ELR (cell line): Measurements from ENCODE around the gene ALKBH2.

Experiments
- DNase-seq: peaks from one replicate; pipeline ENCODE4 v3.0.0-alpha.2; 2015; ENCODE audit warnings: low read depth

ALKBH2 gene

GRCh38 chr12:109093022-109093918 lies at the start of gene ALKBH2:
TSS of gene ALKBH2 (minus strand) at chr12:109093472. CDS start at chr12:109092786, 686 bp downstream.
- DNase-seq, result peak; percentile 92

- no peak for DNase-seq
These were observed 47.3 kb upstream of the ALKBH2 start for GRCh38 chr12:109140560-109140959.

- no peak for DNase-seq
These were observed 46.5 kb upstream of the ALKBH2 start for GRCh38 chr12:109139791-109140190.

GRCh38 chr12:109139360-109139759 lies 46.1 kb upstream of the ALKBH2 start:
- DNase-seq, result no peak

GRCh38 chr12:109137055-109137454 lies 43.8 kb upstream of the ALKBH2 start:
- DNase-seq, result no peak

GRCh38 chr12:109134186-109134917 lies 41.1 kb upstream of the ALKBH2 start:
- DNase-seq, result peak; percentile 50

GRCh38 chr12:109131154-109132050 lies 38.1 kb upstream of the ALKBH2 start:
- no peak for DNase-seq

GRCh38 chr12:109130297-109131153 lies 37.3 kb upstream of the ALKBH2 start:
- no peak for DNase-seq

GRCh38 chr12:109127533-109128242 lies 34.4 kb upstream of the ALKBH2 start:
- no peak for DNase-seq

- no peak for DNase-seq
These were observed 33.5 kb upstream of the ALKBH2 start for GRCh38 chr12:109126784-109127183.

GRCh38 chr12:109125791-109126190 lies 32.5 kb upstream of the ALKBH2 start:
- DNase-seq, result no peak

- no peak for DNase-seq
These were observed 31.8 kb upstream of the ALKBH2 start for GRCh38 chr12:109124878-109125648.

- no peak for DNase-seq
These were observed 28.1 kb upstream of the ALKBH2 start for GRCh38 chr12:109121346-109121880.

GRCh38 chr12:109120557-109120956 lies 27.3 kb upstream of the ALKBH2 start:
- no peak for DNase-seq

- DNase-seq, result no peak
These were observed 26.8 kb upstream of the ALKBH2 start for GRCh38 chr12:109120095-109120494.

- DNase-seq, result no peak
These were observed 23.3 kb upstream of the ALKBH2 start for GRCh38 chr12:109116611-109116949.

GRCh38 chr12:109115758-109116610 lies 22.7 kb upstream of the ALKBH2 start, which contains the start of gene ACACB:
TSS of gene ACACB (plus strand) at chr12:109116587. CDS start at chr12:109139406, 22,819 bp downstream.
- DNase-seq, result no peak

GRCh38 chr12:109115404-109115757 lies 22.1 kb upstream of the ALKBH2 start:
- no peak for DNase-seq

GRCh38 chr12:109114644-109115043 lies 21.4 kb upstream of the ALKBH2 start:
- no peak for DNase-seq
